NCI-H146 (cell line): Measurements from ENCODE around the gene SAG.
"Not testable (repeated sequence)": the region's sequence is repeated elsewhere in the genome, so short reads cannot be mapped to it uniquely, and the experiment has no call there.

Source experiments
- DNase-seq: peaks from one replicate; lab custom pipeline; 2025; lab: John Stamatoyannopoulos, UW

The SAG gene

GRCh38 chr2:233356546-233357308 is 49.1 kb downstream of the SAG start:
- no peak for DNase-seq

- no peak for DNase-seq
Measured at GRCh38 chr2:233358335-233358734, 50.7 kb downstream of the SAG start.

- DNase-seq, result no peak
Measured at GRCh38 chr2:233358947-233359346, 51.3 kb downstream of the SAG start.

GRCh38 chr2:233359823-233360222 is 52.2 kb downstream of the SAG start:
- no peak for DNase-seq

- no peak for DNase-seq
Measured at GRCh38 chr2:233360771-233361176, 53.2 kb downstream of the SAG start.

- no peak for DNase-seq
Measured at GRCh38 chr2:233361297-233361696, 53.7 kb downstream of the SAG start.

- DNase-seq, result no peak
Measured at GRCh38 chr2:233362742-233363141, 55.1 kb downstream of the SAG start.

GRCh38 chr2:233363744-233364235 is 56.2 kb downstream of the SAG start:
- no peak for DNase-seq

GRCh38 chr2:233365861-233366520 is 58.4 kb downstream of the SAG start:
- DNase-seq, result no peak

- no peak for DNase-seq
Measured at GRCh38 chr2:233367586-233367985, 60.0 kb downstream of the SAG start.

GRCh38 chr2:233368756-233369155 is 61.1 kb downstream of the SAG start:
- DNase-seq, result no peak

- no peak for DNase-seq
Measured at GRCh38 chr2:233369462-233369861, 61.8 kb downstream of the SAG start.

GRCh38 chr2:233369897-233370685 is 62.5 kb downstream of the SAG start:
- DNase-seq, result no peak

GRCh38 chr2:233371641-233372040 is 64.0 kb downstream of the SAG start:
- DNase-seq, result no peak

GRCh38 chr2:233372855-233373254 is 65.2 kb downstream of the SAG start:
- DNase-seq, result no peak

GRCh38 chr2:233373316-233373715 is 65.7 kb downstream of the SAG start:
- no peak for DNase-seq

GRCh38 chr2:233374776-233375175 is 67.2 kb downstream of the SAG start:
- not testable (repeated sequence) for DNase-seq

GRCh38 chr2:233375490-233376314 is 68.1 kb downstream of the SAG start:
- no peak for DNase-seq

- DNase-seq, result no peak
Measured at GRCh38 chr2:233379034-233379433, 71.4 kb downstream of the SAG start.

- DNase-seq, result no peak
Measured at GRCh38 chr2:233379441-233379840, 71.8 kb downstream of the SAG start.

GRCh38 chr2:233380132-233380895 is 72.7 kb downstream of the SAG start:
- DNase-seq, result no peak
